Measurements from ENCODE around the gene HYAL1.

GRCh38 chr3:50345586-50346234 is 42.3 kb upstream of the HYAL1 start, which contains the start of gene ZMYND10:
- TF ChIP-seq CTCF (IDR thresholded peaks at IDR 0.05) (no peak), EP300 (IDR thresholded peaks at IDR 0.05) (no peak), POLR2AphosphoS5 (IDR thresholded peaks at IDR 0.05) (no peak), POLR2A (IDR thresholded peaks at IDR 0.05) (no peak)
